OCI-LY7 (cell line): ENCODE measurements around the gene PLD1. TPM values are rescaled to one million over a fixed set of nuclear protein-coding genes. Genes with fewer than 3 reads are reported as not detected.

Source experiments
- BruUV-seq: library from RNA; stranded (reverse); fragments of 400-500 nt; replicated peaks from 2 replicates; lab custom pipeline; 2021; lab: Mats Ljungman, UMichigan
- CTCF ChIA-PET: fragments of 300-600 bp; sonication (Branson Sonifier 250); formaldehyde crosslinking; loops from one replicate; lab custom pipeline; 2022; ENCODE audit warnings: antibody characterized with exemption; ENCODE audit not compliant: unreplicated experiment; lab: Charles Lee
- POLR2A ChIA-PET: fragments of 300-600 bp; sonication (Branson Sonifier 250); formaldehyde crosslinking; loops from one replicate; lab custom pipeline; 2022; ENCODE audit warnings: antibody characterized with exemption; lab: Charles Lee
- DNase-seq: peaks from one replicate; pipeline ENCODE4 v3.0.0-alpha.2; 2015; ENCODE audit warnings: low spot score
- H2AFZ ChIP-seq: fragments of 200-600 bp; sonication (generic), shearing (Covaris generic); 2 replicates; pipeline ENCODE4 v1.6.1; 2014; ENCODE audit warnings: mild to moderate bottlenecking, antibody characterized with exemption, low read length, moderate library complexity
- H3K27ac ChIP-seq: fragments of 200-600 bp; sonication (generic); 2 replicates; pipeline ENCODE4 v1.5.1; 2014; ENCODE audit warnings: mixed run types, low read depth, mild to moderate bottlenecking, moderate library complexity, low read length, inconsistent platforms; ENCODE audit not compliant: poor library complexity, severe bottlenecking
- H3K36me3 ChIP-seq: fragments of 200-600 bp; sonication (generic); 2 replicates; pipeline ENCODE4 v1.6.1; 2014; ENCODE audit warnings: mild to moderate bottlenecking, antibody characterized with exemption, low read length, moderate library complexity, mixed read lengths; ENCODE audit not compliant: insufficient read depth
- H3K4me1 ChIP-seq: fragments of 200-600 bp; sonication (generic); 2 replicates; pipeline ENCODE4 v1.5.1; 2014; ENCODE audit warnings: mild to moderate bottlenecking, low read length; ENCODE audit not compliant: insufficient read depth, poor library complexity, severe bottlenecking
- H3K4me2 ChIP-seq: fragments of 200-600 bp; sonication (generic); 2 replicates; pipeline ENCODE4 v1.6.1; 2014; ENCODE audit warnings: mild to moderate bottlenecking, low read length
- H3K4me3 ChIP-seq: fragments of 200-600 bp; sonication (generic); 2 replicates; pipeline ENCODE4 v1.5.1; 2014; ENCODE audit warnings: mild to moderate bottlenecking, low read depth, low read length; ENCODE audit not compliant: poor library complexity, severe bottlenecking
- H3K79me2 ChIP-seq: fragments of 200-600 bp; sonication (generic); 2 replicates; pipeline ENCODE4 v1.6.1; 2016; ENCODE audit warnings: low read depth, mild to moderate bottlenecking, low read length, moderate library complexity, mixed read lengths; ENCODE audit not compliant: insufficient read depth
- H3K9me2 ChIP-seq: fragments of 200-600 bp; sonication (generic); 2 replicates; pipeline ENCODE4 v1.6.1; 2016; ENCODE audit warnings: mild to moderate bottlenecking, low read length, mixed read lengths; ENCODE audit not compliant: insufficient read depth
- H3K9me3 ChIP-seq: fragments of 200-600 bp; sonication (generic); 2 replicates; pipeline ENCODE4 v1.6.1; 2014; ENCODE audit warnings: mild to moderate bottlenecking, mixed run types, low read length, mixed read lengths
- H4K20me1 ChIP-seq: fragments of 200-600 bp; sonication (generic); 2 replicates; pipeline ENCODE4 v1.6.1; 2014; ENCODE audit warnings: mild to moderate bottlenecking, antibody characterized with exemption, low read length, moderate library complexity, mixed read lengths; ENCODE audit not compliant: insufficient read depth
- EZH2phosphoT487 ChIP-seq: fragments of 200-600 bp; sonication (generic); IDR thresholded peaks from 2 replicates; pipeline ENCODE4 v1.6.1; 2018; ENCODE audit warnings: low read depth, borderline replicate concordance, mild to moderate bottlenecking, mixed run types, antibody characterized with exemption, low read length, moderate library complexity, mixed read lengths
- intact Hi-C: fragments of 100-400 bp; cut with micrococcal nuclease; formaldehyde crosslinking; loops from one replicate; pipeline ENCODE4 v1.10.0; 2022; ENCODE audit not compliant: unreplicated experiment
- total RNA-seq, 2 experiments: library from RNA; depleted of rRNA in 1 of 2; stranded (reverse); fragments of >200 nt in 1 of 2; shearing (Covaris generic) in 1 of 2; gene quantifications; 2 replicates each; pipeline ENCODE4 v1.2.3, GENCODE V29; 2014 to 2022
- TF ChIP-seq, protein P1 (sequence below): fragments of 200-600 bp; sonication (generic); conservative IDR thresholded peaks from 2 replicates; pipeline ENCODE4 v1.5.1; 2014; ENCODE audit warnings: mild to moderate bottlenecking, antibody characterized with exemption, low read length, moderate library complexity, mixed read lengths

The PLD1 gene
- total RNA-seq, 2 experiments from 2014 or later: not detected

DNA sequence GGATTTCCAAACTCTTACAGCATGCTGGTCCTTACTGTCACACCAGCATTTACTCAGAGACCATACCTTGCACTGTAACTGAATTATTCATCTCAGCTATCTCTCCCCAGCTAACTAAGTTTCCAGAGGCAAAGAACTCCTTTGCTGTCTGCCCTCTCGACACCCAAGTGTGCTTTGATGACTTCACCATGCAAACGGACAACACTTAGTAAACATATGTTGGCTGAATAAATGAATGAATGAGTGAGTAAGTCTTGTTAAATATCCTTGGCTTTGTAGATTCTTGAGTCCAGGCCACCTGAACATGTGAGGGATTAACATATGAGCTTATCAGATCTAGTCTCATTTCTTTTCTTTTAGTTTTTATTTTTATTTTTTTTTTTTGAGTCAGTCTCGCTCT, 138.2 kb downstream of the PLD1 start:
- Histone ChIP-seq H3K4me3 (no peak overlapping the region), H3K79me2 (no peaks in the 10 kb centered on the region), H3K36me3 (no peaks in the 10 kb centered on the region), H3K27ac (no peak overlapping the region), H2AFZ (no peak overlapping the region), H3K4me2 (no peak overlapping the region), H3K4me1 (no peaks in the 10 kb centered on the region), H4K20me1 (no peaks in the 10 kb centered on the region), H3K9me2 (no peaks in the 10 kb centered on the region), H3K9me3 (no peaks in the 10 kb centered on the region)
- no TSS peak for BruUV-seq
- POLR2A ChIA-PET: interaction anchor here (0.8 kb wide), 1 partner anchor 19 kb away, joined by 3 read pairs; no protein-coding TSS in a partner anchor
- DNase-seq: no peak
- intact Hi-C loops: no loop called here
- CTCF ChIA-PET: no interaction called here
- no peak for TF ChIP-seq EZH2phosphoT487
- TF ChIP-seq, protein P1, sequence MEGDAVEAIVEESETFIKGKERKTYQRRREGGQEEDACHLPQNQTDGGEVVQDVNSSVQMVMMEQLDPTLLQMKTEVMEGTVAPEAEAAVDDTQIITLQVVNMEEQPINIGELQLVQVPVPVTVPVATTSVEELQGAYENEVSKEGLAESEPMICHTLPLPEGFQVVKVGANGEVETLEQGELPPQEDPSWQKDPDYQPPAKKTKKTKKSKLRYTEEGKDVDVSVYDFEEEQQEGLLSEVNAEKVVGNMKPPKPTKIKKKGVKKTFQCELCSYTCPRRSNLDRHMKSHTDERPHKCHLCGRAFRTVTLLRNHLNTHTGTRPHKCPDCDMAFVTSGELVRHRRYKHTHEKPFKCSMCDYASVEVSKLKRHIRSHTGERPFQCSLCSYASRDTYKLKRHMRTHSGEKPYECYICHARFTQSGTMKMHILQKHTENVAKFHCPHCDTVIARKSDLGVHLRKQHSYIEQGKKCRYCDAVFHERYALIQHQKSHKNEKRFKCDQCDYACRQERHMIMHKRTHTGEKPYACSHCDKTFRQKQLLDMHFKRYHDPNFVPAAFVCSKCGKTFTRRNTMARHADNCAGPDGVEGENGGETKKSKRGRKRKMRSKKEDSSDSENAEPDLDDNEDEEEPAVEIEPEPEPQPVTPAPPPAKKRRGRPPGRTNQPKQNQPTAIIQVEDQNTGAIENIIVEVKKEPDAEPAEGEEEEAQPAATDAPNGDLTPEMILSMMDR: no peak

DNA sequence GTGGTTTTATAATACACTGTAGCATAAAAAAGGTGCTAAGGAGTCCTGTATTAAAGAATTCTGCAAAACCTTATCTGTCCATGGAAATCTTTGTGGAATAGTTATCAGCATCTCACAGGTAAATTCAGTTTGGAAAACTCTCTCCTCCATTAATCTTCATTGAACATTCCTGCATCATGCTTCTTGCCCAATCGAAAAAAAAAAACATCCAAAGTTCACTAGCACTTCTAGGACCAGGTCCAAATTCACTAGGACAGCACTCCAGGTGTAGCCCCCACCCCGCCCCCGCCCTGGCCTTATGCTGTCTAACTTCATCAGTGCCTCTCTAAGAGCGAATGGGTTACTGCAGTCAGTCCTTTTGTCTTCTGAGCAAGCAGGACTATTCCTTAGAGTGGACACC, 138.6 kb downstream of the PLD1 start:
- BruUV-seq: no TSS peak
- Histone ChIP-seq H3K4me3 (no peak overlapping the region), H3K36me3 (no peaks in the 10 kb centered on the region), H4K20me1 (no peaks in the 10 kb centered on the region), H3K27ac (no peak overlapping the region), H3K9me2 (no peaks in the 10 kb centered on the region), H3K9me3 (no peaks in the 10 kb centered on the region), H3K79me2 (no peaks in the 10 kb centered on the region), H2AFZ (no peak overlapping the region), H3K4me2 (no peak overlapping the region), H3K4me1 (no peaks in the 10 kb centered on the region)
- ChIA-PET POLR2A (interaction anchor here (0.8 kb wide), 1 partner anchor 20 kb away, joined by 3 read pairs; no protein-coding TSS in a partner anchor), CTCF (no interaction called here)
- intact Hi-C loops: no loop called here
- TF ChIP-seq EZH2phosphoT487: no peak
- TF ChIP-seq, protein P1: no peak
- no peak for DNase-seq

DNA sequence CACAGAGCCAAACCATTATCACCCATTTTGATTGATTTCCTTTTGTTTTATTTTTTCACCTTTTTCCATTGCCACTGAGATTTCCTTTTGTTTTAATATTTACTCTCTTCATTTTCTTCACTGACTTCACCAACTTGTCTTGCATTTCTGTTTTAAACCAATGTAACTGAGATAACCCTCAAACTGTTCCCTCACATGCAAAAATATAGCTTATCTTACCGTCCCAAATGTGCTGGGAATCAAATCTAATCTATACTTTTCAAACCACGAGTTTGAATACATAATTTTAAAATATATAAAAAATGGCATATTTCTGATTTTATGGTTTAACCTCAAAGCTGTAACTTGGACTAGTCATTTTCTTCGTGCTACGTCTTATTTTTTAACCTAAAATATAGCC, 143.8 kb downstream of the PLD1 start:
- H3K4me3 ChIP-seq: no peak overlapping the region
- CTCF ChIA-PET: no interaction called here

More for the DNA sequence above, 143.8 kb downstream of the PLD1 start:
- intact Hi-C loops: no loop called here
- H3K79me2 ChIP-seq: no peaks in the 10 kb centered on the region
- H3K4me2 ChIP-seq: no peak overlapping the region
- H3K4me1 ChIP-seq: no peaks in the 10 kb centered on the region
- no TSS peak for BruUV-seq
- DNase-seq: no peak
- H3K9me3 ChIP-seq: no peaks in the 10 kb centered on the region
- H3K27ac ChIP-seq: no peak overlapping the region
- H4K20me1 ChIP-seq: no peaks in the 10 kb centered on the region
- no peaks in the 10 kb centered on the region for H3K9me2 ChIP-seq
- TF ChIP-seq, protein P1: no peak
- TF ChIP-seq EZH2phosphoT487: no peak
- H2AFZ ChIP-seq: no peak overlapping the region
- POLR2A ChIA-PET: no interaction called here
- no peaks in the 10 kb centered on the region for H3K36me3 ChIP-seq
